ENCODE results near the gene P2RX4.
"Not testable (repeated sequence)": the region's sequence is repeated elsewhere in the genome, so short reads cannot be mapped to it uniquely, and the experiment has no call there.

Gene P2RX4

DNA sequence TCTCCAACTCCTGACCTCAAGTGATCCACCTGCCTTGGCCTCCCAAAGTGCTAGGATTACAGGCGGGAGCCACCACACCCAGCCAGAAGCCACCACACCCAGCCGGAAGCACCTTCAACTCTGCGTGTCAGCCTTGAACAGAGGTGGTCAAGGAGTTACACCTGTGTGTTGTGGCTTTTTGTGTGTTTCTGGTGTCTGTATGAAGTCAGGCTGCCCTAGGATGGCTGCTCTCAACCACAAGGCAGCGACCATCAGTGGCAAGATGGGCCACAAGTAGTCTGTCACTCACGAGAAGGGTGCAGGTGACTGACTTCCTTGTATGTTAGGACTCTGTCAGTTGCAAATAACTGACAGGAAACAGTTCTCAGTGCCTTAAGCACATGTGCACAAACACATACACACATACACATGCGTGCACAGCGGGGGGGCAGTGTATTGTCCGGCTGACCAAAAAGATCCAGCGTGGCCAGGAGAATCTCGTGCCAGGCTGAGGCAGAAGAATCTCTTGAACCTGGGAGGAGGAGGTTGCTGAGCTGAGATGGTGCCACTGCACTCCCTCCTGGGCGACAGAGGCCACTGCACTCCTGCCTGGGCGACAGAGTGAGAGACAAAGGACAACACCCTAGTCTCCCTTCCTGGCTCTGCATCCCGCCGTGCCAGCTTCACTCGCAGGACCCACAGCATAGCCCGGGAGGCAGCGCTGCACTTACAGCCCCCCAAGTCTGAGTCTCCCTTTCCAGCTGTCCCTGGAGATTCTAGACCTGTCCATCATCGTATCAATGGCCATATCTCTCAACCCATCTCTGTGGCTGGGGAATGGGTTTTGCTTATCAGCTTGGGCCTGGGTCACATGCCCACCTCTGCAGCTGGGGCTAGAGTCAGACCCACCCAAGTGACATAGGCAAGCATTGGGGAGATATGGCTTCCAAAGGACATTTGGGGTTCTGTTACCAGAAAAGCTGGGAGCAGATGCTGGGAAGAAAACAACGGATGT is 13.7 kb downstream of the P2RX4 start:
- peak; percentile 63 for DNase-seq

DNA sequence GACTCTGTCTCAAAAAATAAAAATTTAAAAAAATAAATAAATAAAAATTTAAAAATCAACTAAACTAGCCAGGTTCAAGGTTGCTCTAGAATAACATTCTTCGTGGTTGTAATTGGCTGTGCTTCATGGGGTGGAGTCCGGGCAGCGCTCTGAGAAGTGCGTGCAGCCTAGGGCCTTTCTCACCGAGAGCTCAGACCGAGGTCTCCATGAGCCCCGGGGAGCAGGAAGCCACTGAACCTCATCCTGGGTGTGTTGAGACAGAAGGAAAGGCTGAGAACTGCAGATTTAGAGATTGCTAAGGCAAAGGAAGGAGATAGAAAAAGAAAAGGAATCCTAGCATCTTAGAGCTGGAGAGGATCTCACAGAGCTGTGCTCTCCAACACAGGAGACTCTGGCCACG is 14.7 kb downstream of the P2RX4 start:
- peak; percentile 76 for DNase-seq

DNA sequence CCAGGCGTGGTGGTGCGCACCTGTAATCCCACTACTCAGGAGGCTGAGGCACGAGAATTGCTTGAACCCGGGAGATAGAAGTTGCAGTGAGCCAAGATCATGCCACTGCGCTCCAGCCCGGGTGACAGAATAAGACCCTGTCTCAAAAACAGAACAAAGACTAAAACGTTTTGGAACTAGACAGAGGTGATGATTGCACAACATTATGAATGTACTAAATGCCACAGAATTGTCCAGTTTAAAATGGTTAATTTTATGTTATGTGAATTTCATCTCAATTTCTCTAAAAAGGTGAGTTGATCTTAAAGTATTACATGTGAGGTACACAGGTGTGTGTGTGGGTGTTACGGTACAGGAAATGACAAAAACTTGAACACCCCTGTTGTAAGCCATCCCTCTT is 16.5 kb downstream of the P2RX4 start:
- no peak for DNase-seq

DNA sequence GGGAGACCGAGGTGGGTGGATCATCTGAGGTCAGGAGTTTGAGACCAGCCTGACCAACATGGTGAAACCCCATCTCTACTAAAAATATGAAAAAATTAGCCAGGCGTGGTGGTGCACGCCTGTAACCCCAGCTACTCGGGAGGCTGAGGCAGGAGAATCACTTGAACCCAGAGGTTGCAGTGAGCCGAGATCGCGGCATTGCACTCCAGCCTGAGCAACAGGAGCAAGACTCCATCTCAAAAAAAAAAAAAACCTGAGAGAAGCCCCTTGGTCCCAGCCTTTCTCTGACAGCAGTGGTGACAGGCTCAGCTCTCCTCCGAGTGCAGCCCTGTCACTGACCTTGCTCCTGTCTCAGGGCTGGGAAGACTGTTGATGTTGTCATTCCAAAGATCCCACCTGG is 16.9 kb downstream of the P2RX4 start:
- not testable (repeated sequence) for DNase-seq

DNA sequence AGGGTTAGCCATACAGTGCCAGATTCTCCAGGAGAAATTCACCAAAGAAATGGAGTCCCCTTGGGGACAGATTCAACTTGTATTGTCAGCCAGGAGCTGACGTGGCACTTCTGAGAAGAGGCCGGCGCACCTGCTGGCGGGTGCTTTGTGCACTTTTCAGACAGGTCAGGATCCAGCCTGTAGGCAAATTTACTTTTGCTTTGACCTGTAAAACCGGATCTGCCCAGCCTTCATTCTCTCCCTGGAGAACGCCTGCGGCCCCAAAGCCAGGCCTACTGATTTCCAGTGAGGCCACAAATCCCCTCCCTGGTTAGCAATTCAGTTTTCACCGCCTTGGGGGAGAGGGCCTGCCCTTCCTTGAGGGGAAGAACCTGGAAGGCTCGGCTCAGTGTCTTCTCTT is 17.4 kb downstream of the P2RX4 start:
- DNase-seq: no peak

DNA sequence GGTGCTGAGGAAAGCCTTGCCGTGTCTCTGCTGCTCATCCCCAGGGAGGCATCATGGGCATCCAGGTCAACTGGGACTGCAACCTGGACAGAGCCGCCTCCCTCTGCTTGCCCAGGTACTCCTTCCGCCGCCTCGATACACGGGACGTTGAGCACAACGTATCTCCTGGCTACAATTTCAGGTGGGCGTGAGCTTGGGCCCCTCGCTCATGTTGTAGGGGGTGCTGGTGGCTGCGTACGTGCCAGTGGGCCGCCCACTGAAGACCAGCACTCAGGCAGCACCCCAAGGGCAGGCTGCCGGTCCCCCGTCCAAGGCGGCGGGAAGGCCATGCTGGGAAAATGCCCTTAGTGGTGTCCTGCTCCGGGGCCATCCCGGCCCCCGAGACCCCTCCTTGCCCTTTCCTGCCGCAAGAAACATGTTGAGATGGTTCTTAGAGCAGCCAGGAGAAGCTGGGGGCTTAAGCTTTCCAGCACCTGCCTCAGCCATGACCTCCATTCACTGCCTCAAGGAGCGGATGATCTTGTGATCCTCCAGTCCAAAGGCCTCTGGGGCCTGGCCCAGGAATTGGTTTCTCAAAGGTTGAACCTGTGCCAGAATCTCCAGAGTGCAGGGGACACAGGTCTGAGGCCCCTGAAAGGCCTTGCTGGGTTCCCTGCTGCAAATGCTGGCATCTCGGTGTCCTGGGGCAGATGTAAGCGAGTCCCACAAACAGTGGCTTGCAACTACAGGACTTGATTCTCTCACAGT is 19.2 kb downstream of the P2RX4 start:
- no peak for DNase-seq

DNA sequence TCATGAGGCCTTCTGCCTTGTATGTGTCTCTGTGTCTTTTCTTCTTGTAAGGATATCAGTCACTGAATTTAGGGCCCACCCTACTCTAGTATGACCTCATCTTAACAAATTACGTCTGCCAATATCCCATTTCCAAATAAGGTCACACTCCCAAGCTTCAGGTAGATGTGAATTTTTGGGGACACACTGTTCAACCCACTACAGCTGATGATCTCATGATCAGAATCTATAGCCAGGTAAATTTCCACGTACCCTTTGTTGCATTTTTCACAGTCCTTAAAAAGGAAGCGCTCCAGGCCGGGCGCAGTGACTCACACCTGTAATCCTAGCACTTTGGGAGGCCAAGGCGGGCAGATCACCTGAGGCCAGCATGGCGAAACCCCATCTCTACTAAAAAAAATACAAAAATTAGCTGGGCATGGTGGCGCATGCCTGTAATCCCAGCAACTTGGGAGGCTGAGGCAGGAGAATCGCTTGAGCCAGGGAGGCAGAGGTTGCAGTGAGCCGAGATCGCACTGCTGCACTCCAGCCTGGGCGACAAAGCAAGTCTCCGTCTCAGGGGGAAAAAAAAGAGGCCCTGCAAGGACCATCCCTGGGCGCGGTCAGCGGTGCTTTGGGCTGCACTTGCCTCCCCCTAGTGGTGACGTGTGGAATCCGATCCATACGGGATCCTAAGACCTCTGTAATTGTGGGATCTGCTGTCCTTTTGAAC is 20.1 kb downstream of the P2RX4 start:
- DNase-seq: peak; percentile 71

DNA sequence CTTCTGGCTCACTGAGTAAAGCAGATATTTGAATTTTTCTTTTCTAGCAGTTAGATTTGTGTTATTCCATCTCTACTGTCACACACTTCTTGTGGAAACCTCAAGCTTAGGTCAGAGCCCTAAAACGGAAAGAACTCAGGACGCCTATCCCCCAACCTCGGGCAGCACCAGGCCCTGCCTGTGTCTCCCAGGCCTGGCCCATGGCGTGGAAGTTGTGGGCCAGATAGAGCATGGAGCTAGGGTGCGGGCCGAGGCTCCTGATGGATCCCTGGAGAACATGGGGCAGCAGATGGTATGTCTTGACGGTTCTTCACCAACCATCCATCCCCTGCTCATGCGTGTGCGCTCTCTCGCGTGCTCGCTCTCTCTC is 20.6 kb downstream of the P2RX4 start:
- DNase-seq: no peak

DNA sequence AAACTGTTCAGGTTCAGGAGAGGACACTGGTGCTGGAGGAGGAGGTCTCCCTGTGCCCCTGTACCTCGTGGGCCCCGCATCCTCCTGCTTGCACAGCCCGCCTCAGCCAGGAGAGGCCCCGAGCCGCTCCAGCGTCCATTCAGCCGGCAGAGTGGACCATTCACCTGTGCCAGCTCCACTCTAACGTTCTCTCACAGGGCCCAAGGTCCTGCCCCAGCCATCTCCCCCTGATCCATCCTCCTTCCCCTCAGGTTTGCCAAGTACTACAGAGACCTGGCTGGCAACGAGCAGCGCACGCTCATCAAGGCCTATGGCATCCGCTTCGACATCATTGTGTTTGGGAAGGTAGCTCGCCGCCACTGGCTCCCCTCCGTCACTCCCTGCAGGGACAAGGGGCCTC is 22.2 kb downstream of the P2RX4 start:
- no peak for DNase-seq

DNA sequence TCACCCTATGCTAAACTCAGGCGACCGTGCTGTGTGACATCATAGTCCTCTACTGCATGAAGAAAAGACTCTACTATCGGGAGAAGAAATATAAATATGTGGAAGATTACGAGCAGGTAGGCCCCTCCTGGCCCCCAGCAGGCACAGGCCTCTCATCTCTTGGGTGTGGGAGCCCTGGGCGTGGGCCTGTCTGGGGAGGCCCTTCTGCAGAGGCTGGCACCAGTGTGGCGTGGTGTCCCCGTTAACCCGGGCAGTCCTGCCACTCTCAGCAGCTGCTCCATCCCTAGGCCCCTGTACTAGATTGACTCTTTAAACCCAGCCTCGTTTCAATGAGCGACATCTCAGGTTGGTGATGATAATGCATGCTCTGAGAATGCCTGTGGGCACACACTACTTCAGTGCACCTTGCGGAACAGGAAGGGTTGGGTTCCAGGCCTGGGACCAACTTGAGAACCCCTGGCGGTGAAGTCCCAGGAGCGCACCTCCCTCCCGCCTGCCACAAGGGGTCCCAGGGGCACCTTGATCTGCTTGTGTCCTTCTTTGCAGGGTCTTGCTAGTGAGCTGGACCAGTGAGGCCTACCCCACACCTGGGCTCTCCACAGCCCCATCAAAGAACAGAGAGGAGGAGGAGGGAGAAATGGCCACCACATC is 23.2 kb downstream of the P2RX4 start:
- DNase-seq: no peak

DNA sequence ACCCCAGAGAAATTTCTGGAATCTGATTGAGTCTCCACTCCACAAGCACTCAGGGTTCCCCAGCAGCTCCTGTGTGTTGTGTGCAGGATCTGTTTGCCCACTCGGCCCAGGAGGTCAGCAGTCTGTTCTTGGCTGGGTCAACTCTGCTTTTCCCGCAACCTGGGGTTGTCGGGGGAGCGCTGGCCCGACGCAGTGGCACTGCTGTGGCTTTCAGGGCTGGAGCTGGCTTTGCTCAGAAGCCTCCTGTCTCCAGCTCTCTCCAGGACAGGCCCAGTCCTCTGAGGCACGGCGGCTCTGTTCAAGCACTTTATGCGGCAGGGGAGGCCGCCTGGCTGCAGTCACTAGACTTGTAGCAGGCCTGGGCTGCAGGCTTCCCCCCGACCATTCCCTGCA is 23.7 kb downstream of the P2RX4 start:
- no peak for DNase-seq

DNA sequence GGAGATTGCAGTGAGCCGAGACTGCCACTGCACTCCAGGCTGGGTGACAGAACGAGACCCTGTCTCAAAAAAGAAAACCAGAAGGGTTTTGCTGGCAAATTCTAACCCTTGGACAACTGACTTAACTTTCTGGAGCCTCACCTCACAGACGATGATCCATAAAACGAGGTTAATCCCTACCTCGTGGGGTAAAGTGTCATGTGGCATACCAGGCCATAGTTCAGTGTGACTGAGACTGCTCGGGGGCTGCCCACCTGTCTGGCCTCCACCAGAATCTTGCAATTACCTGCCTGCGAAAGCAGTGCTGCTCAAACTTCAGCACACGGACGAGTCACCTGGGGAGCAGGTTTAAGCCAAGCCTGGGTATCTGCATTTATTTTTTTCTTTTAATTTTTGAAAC is 26.8 kb downstream of the P2RX4 start:
- no peak for DNase-seq

DNA sequence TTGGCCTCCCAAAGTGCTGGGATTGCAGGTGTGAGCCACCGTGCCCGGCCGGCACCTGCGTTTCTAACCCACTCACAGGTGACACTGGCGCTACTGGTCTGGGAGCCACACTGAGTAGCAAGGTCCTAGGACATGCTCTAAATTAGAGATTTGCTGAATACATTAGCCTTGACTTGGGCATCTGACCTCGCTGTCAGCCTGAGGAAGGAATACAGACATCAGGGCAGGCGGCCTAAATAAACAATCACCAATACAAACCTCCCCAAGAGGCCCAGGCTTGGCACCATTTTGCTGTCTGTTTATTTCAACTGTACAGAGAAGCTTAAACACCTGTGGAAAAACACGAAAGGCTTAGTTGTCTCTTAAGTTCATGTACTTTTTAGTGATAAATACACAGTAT is 27.5 kb downstream of the P2RX4 start:
- DNase-seq: no peak

DNA sequence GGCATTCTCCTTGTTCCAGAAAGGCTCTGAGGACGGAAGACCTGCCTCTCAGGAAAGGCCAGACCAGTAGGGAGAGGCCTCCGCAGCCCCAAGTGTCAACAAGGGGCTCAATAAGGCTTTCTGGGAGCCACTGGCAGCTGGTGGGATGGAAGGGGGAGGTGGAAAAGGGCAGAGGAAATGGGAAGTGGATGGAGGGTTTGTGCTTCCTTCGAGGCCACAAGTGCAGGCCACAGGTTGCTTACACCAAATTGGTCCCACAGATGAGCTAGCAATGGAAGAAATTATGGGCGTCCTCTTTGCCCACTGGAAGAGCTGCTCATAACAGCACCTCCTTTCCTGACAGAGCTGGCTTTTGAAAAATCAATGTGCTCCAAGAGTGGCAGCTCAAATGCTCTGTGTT is 28.2 kb downstream of the P2RX4 start:
- no peak for DNase-seq

DNA sequence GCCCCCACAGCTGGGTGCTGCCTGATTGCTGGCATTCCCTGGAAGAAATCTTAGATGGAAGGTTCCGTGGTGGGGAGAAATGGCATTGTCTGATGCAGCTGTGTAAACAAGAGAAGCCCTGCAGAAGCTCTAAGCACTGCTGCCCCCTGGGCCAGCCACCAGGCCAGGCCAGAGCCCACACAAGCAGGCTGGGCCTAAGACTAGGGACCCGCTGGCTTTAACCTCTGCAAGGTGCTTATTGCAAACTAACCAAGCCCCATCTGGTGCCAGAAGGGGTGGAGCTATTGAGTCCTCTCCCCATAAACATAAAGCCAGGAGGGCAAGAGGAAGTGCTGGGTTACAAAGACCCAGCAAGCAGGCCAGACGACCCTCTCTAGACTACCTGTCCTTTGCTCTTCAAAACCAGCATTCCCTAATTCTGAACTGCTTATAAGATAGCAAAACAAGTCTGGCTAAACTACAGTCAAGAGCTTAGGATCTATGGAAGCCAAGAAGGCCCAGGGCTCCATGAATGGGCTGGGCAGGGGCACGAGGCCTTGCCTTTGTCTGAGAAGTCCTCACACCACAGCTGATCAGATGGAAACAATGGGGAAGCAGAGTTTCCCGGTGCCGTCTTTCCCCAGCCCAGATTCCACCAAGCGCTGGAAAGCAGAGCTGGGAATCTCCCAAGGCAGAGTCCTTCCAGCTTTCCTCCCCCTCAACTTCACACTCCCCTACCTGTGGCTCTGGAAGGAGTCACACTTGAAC is 28.8 kb downstream of the P2RX4 start:
- no peak for DNase-seq

DNA sequence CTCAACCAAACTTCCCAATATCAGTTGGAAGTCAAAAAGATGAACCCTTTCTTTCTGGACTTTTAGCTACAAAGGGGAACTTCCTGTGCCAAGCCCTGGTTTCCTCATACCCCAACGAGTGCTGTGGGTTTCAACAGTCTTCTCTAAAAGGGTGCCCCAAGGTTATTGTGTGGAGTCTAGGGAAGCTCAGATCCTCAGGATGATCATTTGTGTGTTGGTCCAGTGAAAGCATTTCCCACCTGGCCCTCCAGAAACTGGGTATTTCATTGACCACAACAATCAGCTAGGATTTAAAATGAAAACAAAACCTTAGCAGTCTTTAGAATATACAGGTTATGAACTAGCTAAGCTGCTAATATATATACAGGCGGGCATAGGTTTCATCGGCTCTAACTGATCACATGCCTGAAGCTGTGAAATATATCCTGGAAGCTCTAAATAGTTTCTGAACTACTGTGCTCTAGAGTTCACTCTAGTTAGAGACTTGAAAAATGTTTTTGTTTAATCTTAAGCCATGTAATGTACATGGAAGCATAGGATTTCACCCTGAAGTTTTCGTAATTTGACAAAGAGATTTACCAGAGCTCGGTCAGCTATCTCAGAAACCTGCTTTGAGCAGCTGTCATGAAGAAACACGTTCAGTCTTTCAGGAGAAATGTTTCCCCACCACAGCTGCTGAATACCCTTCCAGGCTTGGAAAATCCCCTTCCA is 29.6 kb downstream of the P2RX4 start:
- DNase-seq: no peak

DNA sequence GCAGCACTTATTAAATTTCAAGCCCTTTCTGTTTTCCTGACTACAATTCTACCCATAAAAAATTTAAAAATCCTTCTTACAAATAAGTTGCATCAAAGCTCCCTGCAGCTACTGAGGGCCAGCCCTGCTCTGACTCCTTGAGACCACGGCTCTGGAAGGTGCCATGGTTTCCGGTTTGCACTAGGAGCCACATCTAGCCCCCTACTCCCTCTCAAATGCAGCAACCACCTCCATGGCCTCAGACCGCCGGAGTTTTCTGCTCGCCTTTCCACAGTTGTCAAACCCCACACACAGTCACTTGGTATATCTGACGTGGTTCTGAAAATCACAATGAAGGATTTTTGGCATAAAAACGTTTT is 30.1 kb downstream of the P2RX4 start:
- DNase-seq: no peak

DNA sequence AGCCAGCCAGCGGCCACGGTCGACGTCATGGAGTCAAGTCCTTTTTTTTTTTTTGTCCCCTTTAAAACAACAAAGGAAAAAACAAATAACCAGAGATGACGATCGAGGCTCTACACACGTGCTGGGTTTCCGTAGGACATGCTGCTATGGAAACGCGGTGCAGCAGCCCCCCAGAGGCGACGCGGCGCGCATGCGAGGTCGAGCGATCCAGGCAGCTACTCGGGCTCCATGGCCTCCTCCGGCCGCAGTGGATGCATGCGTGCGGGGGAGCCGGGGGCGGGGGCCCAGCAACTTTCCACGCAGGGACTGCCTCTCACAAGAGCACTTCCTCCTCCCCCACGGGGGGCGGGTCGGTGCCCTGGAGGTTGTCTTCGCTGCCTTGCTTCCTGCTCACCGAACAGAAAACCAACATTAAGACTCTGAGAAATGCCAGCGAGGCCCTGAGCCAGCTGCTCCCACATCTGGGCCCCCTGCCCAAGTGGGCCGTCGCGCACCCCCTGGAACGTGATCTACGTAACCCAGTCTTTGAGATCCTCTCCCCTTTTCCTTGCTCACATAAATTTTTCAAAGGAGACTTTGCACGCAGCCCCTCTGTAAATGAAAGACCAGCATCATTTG is 30.7 kb downstream of the P2RX4 start:
- peak; percentile 70 for DNase-seq

DNA sequence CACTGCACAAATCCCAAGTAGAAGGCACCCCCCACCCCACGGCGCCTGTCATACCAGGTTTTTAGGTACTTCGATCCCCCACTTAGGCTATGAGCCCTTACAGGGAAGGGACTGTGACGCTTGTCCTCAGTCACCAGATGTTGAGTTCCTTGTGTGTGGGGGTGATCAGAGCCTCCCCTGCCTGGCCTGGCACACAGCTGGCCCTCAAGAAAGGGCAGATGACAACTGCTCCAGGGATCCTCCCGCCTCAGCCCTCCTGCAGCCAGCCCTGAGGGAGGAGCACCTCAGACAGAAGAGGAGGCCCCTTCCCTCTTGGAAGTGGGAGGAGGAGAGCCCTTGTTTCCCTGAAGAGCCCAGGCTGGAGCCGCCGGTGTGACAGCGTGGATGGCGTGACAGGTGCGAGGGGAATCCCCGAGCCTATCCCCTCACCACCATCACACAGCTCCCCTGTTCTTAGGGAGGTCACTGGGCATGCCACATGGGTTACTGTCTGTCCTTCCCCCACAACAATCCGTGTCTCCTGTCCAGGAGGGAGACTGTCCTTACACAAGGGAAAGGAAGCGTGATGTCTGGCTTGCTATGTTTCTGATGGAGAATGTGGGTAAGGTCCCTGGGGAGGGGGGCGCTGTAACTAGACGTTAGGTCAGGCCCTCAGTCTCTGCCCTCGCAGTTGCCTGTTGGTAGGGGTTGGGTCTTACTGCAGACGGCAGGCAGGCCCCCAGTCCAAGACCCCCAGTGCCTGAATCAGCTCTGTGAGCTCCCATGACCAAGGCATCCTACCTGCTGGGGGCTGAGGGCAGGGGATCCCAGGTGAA is 31.4 kb downstream of the P2RX4 start:
- DNase-seq: no peak

DNA sequence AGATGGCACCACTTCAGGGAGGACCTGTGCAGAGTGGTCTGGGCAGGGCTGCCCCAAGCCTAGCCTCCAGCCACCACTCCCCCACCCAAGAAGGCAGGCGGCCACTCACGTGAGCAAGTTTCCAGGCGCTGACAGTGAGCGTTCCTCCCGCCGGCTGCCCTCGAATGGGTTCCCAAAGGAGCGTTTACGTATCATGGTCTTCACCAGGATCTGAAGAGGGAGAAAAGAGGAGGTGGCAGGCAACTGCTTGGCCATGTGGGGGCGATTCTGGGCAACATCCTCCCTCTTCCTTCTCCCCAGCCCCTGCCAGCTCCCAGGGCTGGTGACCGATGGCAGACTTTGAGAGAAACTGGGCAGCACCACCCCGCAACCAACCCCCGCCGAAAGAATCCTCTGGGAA is 35.1 kb downstream of the P2RX4 start:
- DNase-seq: no peak
